ENCODE results near the gene EIF4G1.

Gene EIF4G1

DNA sequence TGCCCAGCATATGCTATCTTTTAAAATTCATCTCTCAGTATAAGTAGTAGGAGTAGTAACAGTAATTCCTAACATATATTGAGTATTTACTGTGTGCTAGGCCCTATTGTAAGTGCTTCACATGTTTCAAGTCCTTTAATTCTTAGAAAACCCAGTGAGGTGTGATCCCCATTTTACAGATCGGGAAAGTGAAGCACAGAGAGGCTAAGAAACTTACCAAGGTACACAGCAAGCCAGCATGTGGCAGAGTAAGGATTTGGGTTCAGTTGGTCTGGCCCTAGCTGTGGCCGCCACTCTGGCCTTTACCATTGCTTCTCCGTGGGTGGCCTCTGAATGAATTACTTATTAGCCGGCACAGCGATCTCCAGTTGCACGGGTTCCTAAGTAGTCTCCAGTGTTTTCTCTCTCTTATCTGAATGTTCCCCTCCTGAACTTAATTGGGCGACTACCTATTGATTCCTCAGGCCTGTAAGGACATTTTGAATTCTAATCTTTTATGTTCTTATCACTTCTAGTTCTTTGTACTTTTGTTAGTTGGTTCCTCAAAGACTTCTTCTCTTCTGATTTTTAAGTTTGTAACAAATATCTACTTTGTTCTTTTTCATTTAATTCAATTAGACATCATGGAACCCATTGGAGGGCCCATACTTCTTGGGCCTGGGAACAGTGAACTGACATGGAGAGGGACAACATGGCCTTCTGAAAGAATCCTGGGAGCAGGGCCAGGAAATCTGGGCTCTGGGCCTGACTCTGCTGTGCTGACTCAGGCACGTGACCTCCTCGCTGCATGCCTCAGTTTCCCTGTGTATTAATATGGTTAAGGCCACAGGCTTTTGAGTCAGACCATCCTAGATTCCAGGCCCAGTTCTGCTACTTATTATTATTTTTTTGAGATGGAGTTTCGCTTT is 35.4 kb downstream of the EIF4G1 start:
- TF ChIP-seq CTCF (IDR thresholded peaks at IDR 0.05; ENCODE audit: low read depth, low read length) (no peak), POLR2A (IDR thresholded peaks at IDR 0.05; ENCODE audit: extremely low read depth, insufficient read length) (no peak), MYC (IDR thresholded peaks at IDR 0.05; ENCODE audit: low read depth, low read length) (no peak)
- TF ChIP-seq, protein P1, sequence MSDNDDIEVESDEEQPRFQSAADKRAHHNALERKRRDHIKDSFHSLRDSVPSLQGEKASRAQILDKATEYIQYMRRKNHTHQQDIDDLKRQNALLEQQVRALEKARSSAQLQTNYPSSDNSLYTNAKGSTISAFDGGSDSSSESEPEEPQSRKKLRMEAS (IDR thresholded peaks at IDR 0.05; ENCODE audit: low read depth, low read length), result no peak
- H3K4me3 ChIP-seq (ENCODE audit: low read depth, low read length), result no peak overlapping the region
- DNase-seq (ENCODE audit: low read depth), result no peak

DNA sequence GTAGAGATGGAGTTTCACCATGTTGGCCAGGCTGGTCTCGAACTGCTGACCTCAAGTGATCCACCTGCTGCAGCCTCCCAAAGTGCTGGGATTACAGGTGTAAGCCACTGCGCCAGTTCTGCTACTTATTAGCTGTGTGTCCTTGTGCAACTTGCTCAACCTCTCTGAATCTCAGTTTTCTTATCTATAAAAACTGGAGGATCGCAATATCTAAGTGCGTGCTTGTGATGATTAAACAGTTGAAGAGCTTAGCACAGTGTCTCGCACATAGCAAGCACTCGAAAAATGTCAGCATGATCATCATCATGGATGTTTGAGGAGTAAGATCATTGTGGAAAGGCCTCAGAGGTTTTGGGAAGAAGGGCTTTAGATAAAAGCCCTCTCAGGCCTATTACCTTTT is 36.2 kb downstream of the EIF4G1 start:
- TF ChIP-seq, protein P1 (IDR thresholded peaks at IDR 0.05; ENCODE audit: low read depth, low read length), result no peak
- TF ChIP-seq MYC (IDR thresholded peaks at IDR 0.05; ENCODE audit: low read depth, low read length), result no peak
- TF ChIP-seq POLR2A (IDR thresholded peaks at IDR 0.05; ENCODE audit: extremely low read depth, insufficient read length), result no peak
- TF ChIP-seq CTCF (IDR thresholded peaks at IDR 0.05; ENCODE audit: low read depth, low read length), result no peak
- no peak overlapping the region for H3K4me3 ChIP-seq (ENCODE audit: low read depth, low read length)
- DNase-seq (ENCODE audit: low read depth), result no peak

GRCh38 chr3:184351511-184352148 is 37.2 kb downstream of the EIF4G1 start:
- no peak for TF ChIP-seq CTCF (IDR thresholded peaks at IDR 0.05; ENCODE audit: low read depth, low read length)
- TF ChIP-seq, protein P1 (IDR thresholded peaks at IDR 0.05; ENCODE audit: low read depth, low read length), result no peak
- no peak for TF ChIP-seq POLR2A (IDR thresholded peaks at IDR 0.05; ENCODE audit: extremely low read depth, insufficient read length)
- no peak for TF ChIP-seq MYC (IDR thresholded peaks at IDR 0.05; ENCODE audit: low read depth, low read length)
- no peak overlapping the region for H3K4me3 ChIP-seq (ENCODE audit: low read depth, low read length)
- no peak for DNase-seq (ENCODE audit: low read depth)

DNA sequence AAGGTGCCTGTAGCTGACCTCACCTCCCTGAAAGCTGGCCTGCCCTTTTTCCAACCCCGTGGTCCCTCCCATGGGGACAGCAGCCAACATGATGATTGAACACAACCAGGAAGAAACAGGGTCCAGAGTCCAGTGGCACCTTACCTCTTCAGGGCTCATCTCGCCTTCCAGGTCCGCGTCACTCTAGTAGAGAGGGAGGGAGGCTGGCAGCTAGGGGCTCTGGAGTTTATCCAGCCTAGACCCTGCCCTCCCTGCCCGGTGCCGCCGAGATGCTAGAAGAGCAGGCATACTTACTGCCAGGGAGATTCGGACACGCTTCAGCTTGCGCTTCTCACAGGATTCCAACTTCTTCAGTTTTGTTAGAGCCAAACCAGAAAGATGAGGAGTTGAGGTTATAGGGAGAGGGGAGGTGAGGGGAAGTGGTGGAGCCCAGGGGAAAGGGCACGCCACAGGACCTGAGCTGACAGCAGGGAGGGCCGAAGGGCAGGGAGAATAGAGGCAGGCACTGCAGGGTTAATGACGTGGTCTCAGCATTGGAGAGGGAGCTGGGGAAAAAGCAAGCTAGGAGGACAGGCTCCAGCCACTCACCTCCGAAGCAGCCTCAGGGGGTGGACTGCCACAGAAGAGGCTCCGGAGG is 37.9 kb downstream of the EIF4G1 start:
- no peak overlapping the region for H3K4me3 ChIP-seq (ENCODE audit: low read depth, low read length)
- TF ChIP-seq CTCF (IDR thresholded peaks at IDR 0.05; ENCODE audit: low read depth, low read length), result no peak
- TF ChIP-seq, protein P1 (IDR thresholded peaks at IDR 0.05; ENCODE audit: low read depth, low read length), result no peak
- TF ChIP-seq MYC (IDR thresholded peaks at IDR 0.05; ENCODE audit: low read depth, low read length), result no peak
- TF ChIP-seq POLR2A (IDR thresholded peaks at IDR 0.05; ENCODE audit: extremely low read depth, insufficient read length), result no peak
- no peak for DNase-seq (ENCODE audit: low read depth)

- DNase-seq (ENCODE audit: low read depth), result no peak
- H3K4me3 ChIP-seq (ENCODE audit: low read depth, low read length), result no peak overlapping the region
- TF ChIP-seq POLR2A (IDR thresholded peaks at IDR 0.05; ENCODE audit: extremely low read depth, insufficient read length) (no peak), CTCF (IDR thresholded peaks at IDR 0.05; ENCODE audit: low read depth, low read length) (no peak), MYC (IDR thresholded peaks at IDR 0.05; ENCODE audit: low read depth, low read length) (no peak)
- TF ChIP-seq, protein P1 (IDR thresholded peaks at IDR 0.05; ENCODE audit: low read depth, low read length), result no peak
Measured at GRCh38 chr3:184352897-184353545, 38.6 kb downstream of the EIF4G1 start.
